IMR-90 (cell line): ENCODE results near the gene PTGES.

Experiments
- CEBPB ChIP-seq: IDR thresholded peaks from 2 replicates; pipeline ENCODE4 v1.6.1; 2012; ENCODE audit warnings: low read depth, low read length, improper control_type of control experiment
- CHD1 ChIP-seq: IDR thresholded peaks from 2 replicates; pipeline ENCODE4 v1.6.1; 2012; ENCODE audit warnings: low read depth, low read length, improper control_type of control experiment
- CTCF ChIP-seq: conservative IDR thresholded peaks from 2 replicates; pipeline ENCODE4 v1.5.1; 2012; ENCODE audit warnings: mild to moderate bottlenecking, low read depth, low read length, improper control_type of control experiment
- ELK1 ChIP-seq: fragments of 150-350 bp; IDR thresholded peaks from 2 replicates; pipeline ENCODE4 v1.6.1; 2016; ENCODE audit warnings: low read depth, mild to moderate bottlenecking, low read length, moderate library complexity, borderline replicate concordance
- MAFK ChIP-seq: IDR thresholded peaks from 2 replicates; pipeline ENCODE4 v1.6.1; 2012; ENCODE audit warnings: low read depth, low read length, improper control_type of control experiment
- MAZ ChIP-seq: IDR thresholded peaks from 2 replicates; pipeline ENCODE4 v1.6.1; 2012; ENCODE audit warnings: low read depth, mild to moderate bottlenecking, low read length, improper control_type of control experiment, moderate library complexity, borderline replicate concordance
- MXI1 ChIP-seq: IDR thresholded peaks from 2 replicates; pipeline ENCODE4 v1.6.1; 2012; ENCODE audit warnings: low read depth, mild to moderate bottlenecking, low read length, moderate library complexity, borderline replicate concordance
- NFE2L2 ChIP-seq: fragments of 150-350 bp; IDR thresholded peaks from 2 replicates; pipeline ENCODE4 v1.6.1; 2016; ENCODE audit warnings: low read depth, mild to moderate bottlenecking, low read length
- POLR2A ChIP-seq: IDR thresholded peaks from 2 replicates; pipeline ENCODE4 v1.6.1; 2012; ENCODE audit warnings: mild to moderate bottlenecking, low read depth, low read length
- RAD21 ChIP-seq: IDR thresholded peaks from 2 replicates; pipeline ENCODE4 v1.6.1; 2012; ENCODE audit warnings: low read length, improper control_type of control experiment
- RCOR1 ChIP-seq: IDR thresholded peaks from 2 replicates; pipeline ENCODE4 v1.6.1; 2012; ENCODE audit warnings: mild to moderate bottlenecking, low read length, improper control_type of control experiment; ENCODE audit not compliant: insufficient replicate concordance
- SMC3 ChIP-seq: fragments of 150-350 bp; IDR thresholded peaks from 2 replicates; pipeline ENCODE4 v1.6.1; 2016; ENCODE audit warnings: low read depth, mild to moderate bottlenecking, antibody characterized with exemption, low read length, moderate library complexity
- TF ChIP-seq, protein P1 (sequence below): fragments of 150-350 bp; IDR thresholded peaks from 2 replicates; pipeline ENCODE4 v1.6.1; 2017; ENCODE audit warnings: mild to moderate bottlenecking, antibody characterized with exemption, low read length, low read depth

GRCh38 chr9:129765764-129766317 lies 13.0 kb upstream of the PTGES start:
- TF ChIP-seq CTCF, result no peak
- TF ChIP-seq, protein P1, sequence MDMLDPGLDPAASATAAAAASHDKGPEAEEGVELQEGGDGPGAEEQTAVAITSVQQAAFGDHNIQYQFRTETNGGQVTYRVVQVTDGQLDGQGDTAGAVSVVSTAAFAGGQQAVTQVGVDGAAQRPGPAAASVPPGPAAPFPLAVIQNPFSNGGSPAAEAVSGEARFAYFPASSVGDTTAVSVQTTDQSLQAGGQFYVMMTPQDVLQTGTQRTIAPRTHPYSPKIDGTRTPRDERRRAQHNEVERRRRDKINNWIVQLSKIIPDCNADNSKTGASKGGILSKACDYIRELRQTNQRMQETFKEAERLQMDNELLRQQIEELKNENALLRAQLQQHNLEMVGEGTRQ, result no peak
- TF ChIP-seq CEBPB, result no peak
- TF ChIP-seq MAZ, result no peak
- no peak for TF ChIP-seq POLR2A
- TF ChIP-seq SMC3, result no peak
- no peak for TF ChIP-seq MAFK
- TF ChIP-seq ELK1, result no peak
- no peak for TF ChIP-seq RCOR1
- TF ChIP-seq NFE2L2, result no peak
- no peak for TF ChIP-seq CHD1
- TF ChIP-seq MXI1, result no peak
- TF ChIP-seq RAD21, result no peak
